Liver (tissue), 9 donors: ENCODE data around the gene GPR149. TPM values are rescaled to one million over a fixed set of nuclear protein-coding genes. Genes with fewer than 3 reads are reported as not detected.

ENCODE experiments used
- DNase-seq: peaks from one replicate; pipeline ENCODE4 v3.0.0-alpha.2; 2017; ENCODE audit warnings: low spot score
- H3K27ac ChIP-seq, 2 donors: one replicate each; pipeline ENCODE4 v1.7.0; 2013; ENCODE audit warnings: inconsistent platforms in 2 of 2, low read length in 2 of 2, control low read depth in 1 of 2, low read depth in 1 of 2, mild to moderate bottlenecking in 1 of 2
- H3K27me3 ChIP-seq, 4 donors: one replicate each; pipeline versions ENCODE4 v1.6.1 to v1.7.0; 2013; ENCODE audit warnings: low read length in 3 of 4, inconsistent platforms in 1 of 4, mild to moderate bottlenecking in 1 of 4, moderate library complexity in 1 of 4; ENCODE audit not compliant: control insufficient read depth in 4 of 4, insufficient read depth in 4 of 4
- H3K36me3 ChIP-seq, 4 donors: one replicate each; pipeline versions ENCODE4 v1.6.1 to v1.7.0; 2013; ENCODE audit warnings: low read length in 3 of 4, mild to moderate bottlenecking in 3 of 4, low read depth in 1 of 4, moderate library complexity in 1 of 4; ENCODE audit not compliant: control insufficient read depth in 4 of 4, insufficient read depth in 3 of 4
- H3K4me1 ChIP-seq, 4 donors: one replicate each; pipeline versions ENCODE4 v1.6.1 to v1.7.0; 2013; ENCODE audit warnings: low read length in 3 of 4, mild to moderate bottlenecking in 3 of 4, moderate library complexity in 1 of 4; ENCODE audit not compliant: control insufficient read depth in 4 of 4, insufficient read depth in 4 of 4
- H3K4me3 ChIP-seq, 3 donors: one replicate each; pipeline versions ENCODE4 v1.6.1 to v1.7.0; 2013; ENCODE audit warnings: low read length in 3 of 3, control low read depth in 1 of 3, low read depth in 1 of 3, mild to moderate bottlenecking in 1 of 3
- H3K9ac ChIP-seq, 2 donors: one replicate each; pipeline ENCODE4 v1.7.0; 2013; ENCODE audit warnings: low read length in 2 of 2, mild to moderate bottlenecking in 2 of 2, moderate library complexity in 2 of 2, control low read depth in 1 of 2, low read depth in 1 of 2
- H3K9me3 ChIP-seq, 4 donors: one replicate each; pipeline versions ENCODE4 v1.6.1 to v1.7.0; 2013; ENCODE audit warnings: low read length in 3 of 4; ENCODE audit not compliant: control insufficient read depth in 4 of 4
- EGR1 ChIP-seq, 2 donors: IDR thresholded peaks; 2 replicates each; pipeline ENCODE4 v1.6.1; 2016 to 2018; ENCODE audit warnings: antibody characterized with exemption in 2 of 2, low read depth in 2 of 2
- FOXA1 ChIP-seq: IDR thresholded peaks from 2 replicates; pipeline ENCODE4 v1.6.1; 2016; ENCODE audit warnings: antibody characterized with exemption
- HNF4A ChIP-seq, 2 donors: conservative IDR thresholded peaks; 2 replicates each; pipeline ENCODE4 v1.6.1; 2016; ENCODE audit warnings: antibody characterized with exemption in 2 of 2, mild to moderate bottlenecking in 2 of 2
- RAD21 ChIP-seq, 2 donors: IDR thresholded peaks; 2 replicates each; pipeline ENCODE4 v1.6.1; 2016; ENCODE audit warnings: antibody characterized with exemption in 2 of 2, mild to moderate bottlenecking in 2 of 2
- REST ChIP-seq: IDR thresholded peaks from 2 replicates; pipeline ENCODE4 v1.6.1; 2016; ENCODE audit warnings: antibody characterized with exemption, mild to moderate bottlenecking
- SP1 ChIP-seq: IDR thresholded peaks from 2 replicates; pipeline ENCODE4 v1.6.1; 2018; ENCODE audit warnings: antibody characterized with exemption, mild to moderate bottlenecking
- TAF1 ChIP-seq: conservative IDR thresholded peaks from 2 replicates; pipeline ENCODE4 v1.6.1; 2016; ENCODE audit warnings: antibody characterized with exemption, mild to moderate bottlenecking
- ZBTB33 ChIP-seq: IDR thresholded peaks from 2 replicates; pipeline ENCODE4 v1.6.1; 2016; ENCODE audit warnings: antibody characterized with exemption
- WGBS: extraction: QIAGEN DNeasy Blood & Tissue Kit; methylation state at CpG from one replicate; pipeline ENCODE4 v1.1.7; 2013; 5-methylcytosine and 5-hydroxymethylcytosine counted together
- polyA plus RNA-seq, 2 donors: library from polyadenylated mRNA; stranded (reverse) in 1 of 2; unstranded in 1 of 2; fragments of 200-250 nt in 1 of 2; fragments of >200 nt in 1 of 2; fragmentation: Nextera tagmentation in 1 of 2; extraction: Ambion mirVana in 1 of 2; gene quantifications; one replicate each; pipeline versions ENCODE4 v1.2.1 to v1.2.3, GENCODE V29; 2013 to 2015
- total RNA-seq, 2 donors: library from RNA; depleted of rRNA; stranded (reverse); fragments of >200 nt; gene quantifications; one replicate each; pipeline ENCODE4 v1.2.3, GENCODE V29; 2014
- donor health status: healthy.
- donor health status: healthy.
- donor health status: healthy.
- donor health status: healthy.
- donor health status: healthy.

Gene GPR149
- total and polyA plus RNA-seq, 4 donors, result not detected

- no peak overlapping the region for H3K9ac ChIP-seq
- no peaks in the 10 kb centered on the region for H3K36me3 ChIP-seq
- no peak overlapping the region for H3K4me3 ChIP-seq
- H3K27ac ChIP-seq, result no peak overlapping the region
- peaks cover 0 to 5% (median 4%) of the 10 kb centered on the region in 4 donors for H3K4me1 ChIP-seq
- no peak for TF ChIP-seq FOXA1
- TF ChIP-seq TAF1, result no peak
- TF ChIP-seq EGR1 (IDR thresholded peaks at IDR 0.05; ENCODE audit: low read depth in 2 of 2), result no peak
- TF ChIP-seq HNF4A (conservative IDR thresholded peaks at IDR 0.05), result no peak
- TF ChIP-seq ZBTB33, result no peak
- no peak for TF ChIP-seq RAD21 (IDR thresholded peaks at IDR 0.05)
- TF ChIP-seq SP1, result no peak
- DNase-seq, result no peak
- no peaks in the 10 kb centered on the region for H3K27me3 ChIP-seq
- no peaks in the 10 kb centered on the region for H3K9me3 ChIP-seq
Measured at GRCh38 chr3:154327871-154328270, 102.1 kb downstream of the GPR149 start.

- Histone ChIP-seq H3K27me3 (no peaks in the 10 kb centered on the region), H3K27ac (peak overlapping the region; percentile 83 to 91), H3K9ac (peak overlapping the region; percentile 68 to 87), H3K4me3 (peak overlapping the region; percentile 2 to 94 (median 88)), H3K4me1 (peaks cover 0 to 22% (median 9%) of the 10 kb centered on the region in 4 donors), H3K36me3 (no peaks in the 10 kb centered on the region), H3K9me3 (no peaks in the 10 kb centered on the region)
- TF ChIP-seq REST (no peak), EGR1 (IDR thresholded peaks at IDR 0.05; ENCODE audit: low read depth in 2 of 2) (no peak), ZBTB33 (no peak), SP1 (peak; percentile 38)
- DNase-seq, result no peak
- 44% methylated on average over 3 of the region's 3 CpGs for WGBS
Measured at GRCh38 chr3:154324919-154325318, 105.1 kb downstream of the GPR149 start.
